Hepatocyte (in vitro differentiated cells): ENCODE results near the gene PHF20. TPM values are rescaled to one million over a fixed set of nuclear protein-coding genes. Genes with fewer than 3 reads are reported as not detected.

ENCODE experiments used
- DNase-seq: peaks from one replicate; pipeline ENCODE4 v3.0.0-alpha.2; 2016; ENCODE audit warnings: low spot score
- H2AFZ ChIP-seq: fragments of 200-600 bp; sonication (generic); 2 replicates; pipeline ENCODE4 v1.6.0; 2016; ENCODE audit warnings: antibody characterized with exemption, mild to moderate bottlenecking
- H3K27ac ChIP-seq: fragments of 200-600 bp; sonication (generic); 2 replicates; pipeline ENCODE4 v1.5.1; 2016; ENCODE audit warnings: mild to moderate bottlenecking
- H3K27me3 ChIP-seq: fragments of 200-600 bp; sonication (generic); 2 replicates; pipeline ENCODE4 v1.6.1; 2016
- H3K36me3 ChIP-seq: fragments of 200-600 bp; sonication (generic); replicated peaks from 2 replicates; pipeline ENCODE4 v1.5.1; 2016; ENCODE audit warnings: low read depth; ENCODE audit not compliant: insufficient read depth
- H3K4me1 ChIP-seq: fragments of 200-600 bp; sonication (generic); 2 replicates; pipeline ENCODE4 v1.5.1; 2016; ENCODE audit warnings: mild to moderate bottlenecking, moderate library complexity; ENCODE audit not compliant: insufficient read depth
- H3K4me2 ChIP-seq: fragments of 200-600 bp; sonication (generic); 2 replicates; pipeline ENCODE4 v1.6.0; 2016
- H3K4me3 ChIP-seq: fragments of 200-600 bp; sonication (generic); 2 replicates; pipeline ENCODE4 v1.5.1; 2016; ENCODE audit warnings: mild to moderate bottlenecking
- H3K79me2 ChIP-seq: fragments of 200-600 bp; sonication (generic); 2 replicates; pipeline ENCODE4 v1.6.0; 2017; ENCODE audit warnings: mild to moderate bottlenecking
- H3K9me2 ChIP-seq: fragments of 200-600 bp; sonication (generic); replicated peaks from 2 replicates; pipeline ENCODE4 v1.6.0; 2017; ENCODE audit warnings: mild to moderate bottlenecking; ENCODE audit not compliant: insufficient read depth
- H3K9me3 ChIP-seq: fragments of 200-600 bp; sonication (generic); 2 replicates; pipeline ENCODE4 v1.5.1; 2016; ENCODE audit warnings: low read depth, mild to moderate bottlenecking
- H4K20me1 ChIP-seq: fragments of 200-600 bp; sonication (generic); 2 replicates; pipeline ENCODE4 v1.6.0; 2016; ENCODE audit warnings: mild to moderate bottlenecking; ENCODE audit not compliant: insufficient read depth, poor library complexity, severe bottlenecking
- CTCF ChIP-seq: fragments of 200-600 bp; sonication (generic); IDR thresholded peaks from 2 replicates; pipeline ENCODE4 v1.5.1; 2016; ENCODE audit warnings: antibody characterized with exemption, mild to moderate bottlenecking; ENCODE audit not compliant: poor library complexity
- EZH2 ChIP-seq: fragments of 200-600 bp; sonication (generic); IDR thresholded peaks from 2 replicates; pipeline ENCODE4 v1.6.1; 2016; ENCODE audit warnings: antibody characterized with exemption, mild to moderate bottlenecking, borderline replicate concordance
- EZH2phosphoT487 ChIP-seq: fragments of 200-600 bp; sonication (generic); IDR thresholded peaks from one replicate; pipeline ENCODE4 v1.6.1; 2018; ENCODE audit warnings: antibody characterized with exemption, mild to moderate bottlenecking, low read depth, moderate library complexity; ENCODE audit not compliant: unreplicated experiment, severe bottlenecking
- WGBS: methylation state at CpG from one replicate; pipeline ENCODE4 v1.1.6; 2016; ENCODE audit warnings: low lambda C conversion rate; ENCODE audit errors: missing lambda C conversion rate; 5-methylcytosine and 5-hydroxymethylcytosine counted together
- polyA plus RNA-seq: library from polyadenylated mRNA; unstranded; fragments of >200 nt; fragmentation: Nextera tagmentation; extraction: Ambion mirVana; gene quantifications from 2 replicates; pipeline ENCODE4 v1.2.1, GENCODE V29; 2016
- total RNA-seq: library from RNA; depleted of rRNA; stranded (reverse); fragments of >200 nt; gene quantifications from 2 replicates; pipeline ENCODE4 v1.2.3, GENCODE V29; 2014

PHF20 gene
- total and polyA plus RNA-seq, 2 experiments from 2014 or later, result 24.0 to 24.2 TPM

- Histone ChIP-seq H4K20me1 (peaks cover 100% of the 10 kb centered on the region), H3K4me3 (no peak overlapping the region), H3K4me2 (peak overlapping the region; percentile 47), H2AFZ (no peak overlapping the region), H3K79me2 (peaks cover 100% of the 10 kb centered on the region), H3K9me3 (no peaks in the 10 kb centered on the region), H3K27me3 (no peaks in the 10 kb centered on the region), H3K9me2 (no peaks in the 10 kb centered on the region), H3K4me1 (peaks cover 42% of the 10 kb centered on the region), H3K27ac (no peak overlapping the region), H3K36me3 (peaks cover 5% of the 10 kb centered on the region)
- DNase-seq, result no peak
- TF ChIP-seq EZH2, result no peak
- no peak for TF ChIP-seq EZH2phosphoT487
- no peak for TF ChIP-seq CTCF
- 90% methylated on average over 7 of the region's 7 CpGs for WGBS
Observed at GRCh38 chr20:35735826-35736470, 35.9 kb upstream of the PHF20 start.

- Histone ChIP-seq H3K36me3 (peaks cover 5% of the 10 kb centered on the region), H4K20me1 (peaks cover 85% of the 10 kb centered on the region), H3K9me2 (no peaks in the 10 kb centered on the region), H3K4me3 (no peak overlapping the region), H3K27me3 (no peaks in the 10 kb centered on the region), H3K4me1 (peaks cover 42% of the 10 kb centered on the region), H3K79me2 (peaks cover 90% of the 10 kb centered on the region), H2AFZ (no peak overlapping the region), H3K4me2 (peak overlapping the region; percentile 75), H3K27ac (no peak overlapping the region), H3K9me3 (no peaks in the 10 kb centered on the region)
- TF ChIP-seq EZH2phosphoT487 (no peak), CTCF (no peak), EZH2 (no peak)
- no peak for DNase-seq
- WGBS, result 97% methylated on average over 13 of the region's 15 CpGs
Observed at GRCh38 chr20:35737865-35738333, 33.9 kb upstream of the PHF20 start.

- Histone ChIP-seq H3K79me2 (peaks cover 90% of the 10 kb centered on the region), H3K4me1 (peaks cover 47% of the 10 kb centered on the region), H3K4me2 (peak overlapping the region; percentile 75), H4K20me1 (peaks cover 78% of the 10 kb centered on the region), H3K4me3 (no peak overlapping the region), H3K27me3 (no peaks in the 10 kb centered on the region), H3K27ac (no peak overlapping the region), H3K36me3 (peaks cover 5% of the 10 kb centered on the region), H2AFZ (no peak overlapping the region), H3K9me2 (no peaks in the 10 kb centered on the region), H3K9me3 (no peaks in the 10 kb centered on the region)
- DNase-seq, result no peak
- WGBS, result 83% methylated on average over 4 of the region's 4 CpGs
- TF ChIP-seq CTCF (no peak), EZH2phosphoT487 (no peak), EZH2 (no peak)
Observed at GRCh38 chr20:35738410-35739179, 33.2 kb upstream of the PHF20 start.
